Natural killer cell (primary cell): ENCODE results near the gene TFCP2. TPM values are rescaled to one million over a fixed set of nuclear protein-coding genes. Genes with fewer than 3 reads are reported as not detected.

ENCODE experiments used
- ATAC-seq, 3 donors: fragments of 150-1000 bp in 2 of 3; fragments of 200-7000 bp in 1 of 3; cut with Tn5 transposase; 1 replicate in 1 of 3; 2 replicates in 2 of 3; pipeline ENCODE4 v1.10.0; 2021; ENCODE audit warnings: mild to moderate bottlenecking in 2 of 3, moderate library complexity in 2 of 3
- DNase-seq, 2 donors: peaks; one replicate each; pipeline versions ENCODE4 v3.0.0 to v3.0.0-alpha.2; 2013 to 2021; ENCODE audit warnings: mixed read lengths in 1 of 2
- H3K27ac ChIP-seq: one replicate; pipeline ENCODE4 v1.5.1; 2013; ENCODE audit warnings: mild to moderate bottlenecking, low read length
- H3K27me3 ChIP-seq: one replicate; pipeline ENCODE4 v1.6.1; 2013; ENCODE audit warnings: low read length; ENCODE audit not compliant: control insufficient read depth, insufficient read depth
- H3K36me3 ChIP-seq: one replicate; pipeline ENCODE4 v1.6.1; 2013; ENCODE audit warnings: low read length; ENCODE audit not compliant: control insufficient read depth, insufficient read depth
- H3K4me1 ChIP-seq: one replicate; pipeline ENCODE4 v1.6.1; 2013; ENCODE audit warnings: low read length; ENCODE audit not compliant: control insufficient read depth, insufficient read depth
- H3K4me3 ChIP-seq: one replicate; pipeline ENCODE4 v1.5.1; 2013; ENCODE audit warnings: low read length
- H3K9me3 ChIP-seq: one replicate; pipeline ENCODE4 v1.6.1; 2013; ENCODE audit warnings: low read length; ENCODE audit not compliant: control insufficient read depth, insufficient read depth
- H3K27ac Mint-ChIP-seq, 2 donors: one replicate each; pipeline ENCODE4 v1.8.0; 2022; ENCODE audit warnings: mild to moderate bottlenecking in 2 of 2, mixed read lengths in 2 of 2, moderate library complexity in 1 of 2
- H3K27me3 Mint-ChIP-seq, 2 donors: one replicate each; pipeline ENCODE4 v1.8.0; 2022; ENCODE audit warnings: low read depth in 2 of 2, mixed read lengths in 2 of 2
- H3K36me3 Mint-ChIP-seq: one replicate; pipeline ENCODE4 v1.8.0; 2022; ENCODE audit warnings: mixed read lengths
- H3K4me1 Mint-ChIP-seq, 2 donors: one replicate each; pipeline ENCODE4 v1.8.0; 2022; ENCODE audit warnings: mixed read lengths in 2 of 2
- H3K4me3 Mint-ChIP-seq: one replicate; pipeline ENCODE4 v1.8.0; 2022; ENCODE audit warnings: mild to moderate bottlenecking, moderate library complexity, mixed read lengths
- H3K9me3 Mint-ChIP-seq, 2 donors: one replicate each; pipeline ENCODE4 v1.8.0; 2022; ENCODE audit warnings: mixed read lengths in 2 of 2
- WGBS: methylation state at CpG from one replicate; pipeline ENCODE4 v1.1.7; 2013; ENCODE audit warnings: missing lambda C conversion rate; ENCODE audit not compliant: insufficient coverage; 5-methylcytosine and 5-hydroxymethylcytosine counted together
- intact Hi-C: fragments of 100-400 bp; cut with micrococcal nuclease; formaldehyde crosslinking; loops from one replicate; pipeline ENCODE4 v1.14.2; 2022
- total RNA-seq, 4 donors: library from RNA; stranded (reverse); fragments of 120-200 nt in 1 of 4; gene quantifications; one replicate each; pipeline versions ENCODE4 v1.2.3 to v1.2.4, GENCODE V29; 2013 to 2022
- TF ChIP-seq, protein P1 (sequence below): fragments of 200-600 bp; IDR thresholded peaks from one replicate; pipeline ENCODE4 v1.8.0; 2022; ENCODE audit warnings: antibody characterized with exemption

Gene TFCP2
- total RNA-seq, 3 donors from 2014 or later (not counting 1 experiment from before 2014, with no cell fraction given) = 26.6 to 34.8 (median 34.8) TPM

- TF ChIP-seq, protein P1, sequence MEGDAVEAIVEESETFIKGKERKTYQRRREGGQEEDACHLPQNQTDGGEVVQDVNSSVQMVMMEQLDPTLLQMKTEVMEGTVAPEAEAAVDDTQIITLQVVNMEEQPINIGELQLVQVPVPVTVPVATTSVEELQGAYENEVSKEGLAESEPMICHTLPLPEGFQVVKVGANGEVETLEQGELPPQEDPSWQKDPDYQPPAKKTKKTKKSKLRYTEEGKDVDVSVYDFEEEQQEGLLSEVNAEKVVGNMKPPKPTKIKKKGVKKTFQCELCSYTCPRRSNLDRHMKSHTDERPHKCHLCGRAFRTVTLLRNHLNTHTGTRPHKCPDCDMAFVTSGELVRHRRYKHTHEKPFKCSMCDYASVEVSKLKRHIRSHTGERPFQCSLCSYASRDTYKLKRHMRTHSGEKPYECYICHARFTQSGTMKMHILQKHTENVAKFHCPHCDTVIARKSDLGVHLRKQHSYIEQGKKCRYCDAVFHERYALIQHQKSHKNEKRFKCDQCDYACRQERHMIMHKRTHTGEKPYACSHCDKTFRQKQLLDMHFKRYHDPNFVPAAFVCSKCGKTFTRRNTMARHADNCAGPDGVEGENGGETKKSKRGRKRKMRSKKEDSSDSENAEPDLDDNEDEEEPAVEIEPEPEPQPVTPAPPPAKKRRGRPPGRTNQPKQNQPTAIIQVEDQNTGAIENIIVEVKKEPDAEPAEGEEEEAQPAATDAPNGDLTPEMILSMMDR = peak; percentile 95
- peaks cover 26 to 37% of the 10 kb centered on the region in 2 donors for H3K4me1 Mint-ChIP-seq
- peaks cover 10% of the 10 kb centered on the region for H3K36me3 Mint-ChIP-seq
- no peaks in the 10 kb centered on the region for H3K9me3 ChIP-seq
- H3K4me3 ChIP-seq = peak within 1 kb of the TSS; percentile 63
- peak; percentile 93 to 98 (median 94) for ATAC-seq
- no peaks in the 10 kb centered on the region for H3K27me3 Mint-ChIP-seq
- peak; percentile 84 to 98 for DNase-seq
- intact Hi-C loops = loop anchor here (1.0 to 5.0 kb wide), 4 partner anchors 22 to 293 kb away; partner anchors contain the start of genes CSRNP2, SLC11A2 and TFCP2
- 1% methylated on average over 50 of the region's 51 CpGs for WGBS
- H3K27me3 ChIP-seq = no peaks in the 10 kb centered on the region
- peak within 1 kb of the TSS; percentile 90 to 96 for H3K27ac Mint-ChIP-seq
- H3K4me1 ChIP-seq = peaks cover 19% of the 10 kb centered on the region
- H3K4me3 Mint-ChIP-seq = peak within 1 kb of the TSS; percentile 91
- no peaks in the 10 kb centered on the region for H3K36me3 ChIP-seq
- H3K9me3 Mint-ChIP-seq = no peaks in the 10 kb centered on the region
- H3K27ac ChIP-seq = peak within 1 kb of the TSS; percentile 83
Measured at GRCh38 chr12:51047655-51048540, 125.0 kb downstream of the TFCP2 start, which contains the start of gene LETMD1. Gene LETMD1, plus strand, starts transcription at chr12:51048327. Its CDS starts 30 bp downstream, at chr12:51048357.

Other genes starting within 250 kb of the TFCP2 start
- gene HIGD1C, start 220.6 kb downstream of the TFCP2 start, total RNA-seq = not detected
- gene SLC11A2, start 146.8 kb downstream of the TFCP2 start, total RNA-seq = 10 to 100 TPM; 34.3 to 54.3 (median 42.7) TPM
- 10 to 100 TPM; 57.1 to 71.8 (median 58.2) TPM for gene LETMD1, start 124.8 kb downstream of the TFCP2 start, total RNA-seq
- 10 to 100 TPM; 21.3 to 31.7 (median 25.1) TPM for gene CSRNP2, start 89.5 kb downstream of the TFCP2 start, total RNA-seq
- 1 to 10 TPM; 5.7 to 6.6 (median 6.0) TPM for gene POU6F1, start 44.9 kb upstream of the TFCP2 start, total RNA-seq
- gene DAZAP2, start 65.7 kb upstream of the TFCP2 start, total RNA-seq = 100 to 1,000 TPM; 316 to 350 (median 325) TPM
- gene SMAGP, start 97.3 kb upstream of the TFCP2 start, total RNA-seq = 10 to 100 TPM in 2 of 3 donors, 1 to 10 TPM in 1; 6.5 to 26.2 (median 19.0) TPM
- 100 to 1,000 TPM; 443 to 495 (median 478) TPM for gene BIN2, start 151.0 kb upstream of the TFCP2 start, total RNA-seq
- under 1 TPM in 2 of 3 donors, not detected in 1; 0.53 to 0.66 TPM for gene CELA1, start 173.5 kb upstream of the TFCP2 start, total RNA-seq
- gene GALNT6, start 218.3 kb upstream of the TFCP2 start, total RNA-seq = 10 to 100 TPM; 19.3 to 38.5 (median 33.9) TPM